PC-3 (cell line): Measurements from ENCODE around the gene PTDSS2. TPM values are rescaled to one million over a fixed set of nuclear protein-coding genes. Genes with fewer than 3 reads are reported as not detected.

Source experiments
- ATAC-seq: fragments of 200-7000 bp; cut with Tn5 transposase; 2 replicates; pipeline ENCODE4 v1.9.1; 2020; ENCODE audit warnings: mild to moderate bottlenecking, moderate library complexity
- BruUV-seq: library from RNA; stranded (reverse); fragments of 400-500 nt; replicated peaks from 2 replicates; lab custom pipeline; 2021; lab: Mats Ljungman, UMichigan
- CTCF ChIA-PET: fragments of 300-600 bp; sonication (Branson Sonifier 250); formaldehyde crosslinking; loops from one replicate; lab custom pipeline; 2022; ENCODE audit warnings: antibody characterized with exemption; lab: Charles Lee
- POLR2A ChIA-PET: fragments of 300-600 bp; sonication (Branson Sonifier 250); formaldehyde crosslinking; loops from one replicate; lab custom pipeline; 2022; ENCODE audit warnings: antibody characterized with exemption; ENCODE audit not compliant: unreplicated experiment; lab: Charles Lee
- DNase-seq: peaks from one replicate; pipeline ENCODE4 v3.0.0-alpha.2; 2015
- H2AFZ ChIP-seq: fragments of 300-600 bp; sonication (generic); 2 replicates; pipeline ENCODE4 v1.6.0; 2016; ENCODE audit warnings: antibody characterized with exemption, low read length
- H3F3A ChIP-seq: fragments of 300-600 bp; sonication (generic); one replicate; pipeline ENCODE4 v1.6.0; 2017; ENCODE audit warnings: antibody characterized with exemption, low read length, control low read depth, mild to moderate bottlenecking; ENCODE audit not compliant: unreplicated experiment
- H3K27ac ChIP-seq: fragments of 300-600 bp; sonication (generic); 2 replicates; pipeline ENCODE4 v1.5.1; 2016; ENCODE audit warnings: mild to moderate bottlenecking, low read length
- H3K27me3 ChIP-seq: fragments of 300-600 bp; sonication (generic); 2 replicates; pipeline ENCODE4 v1.6.1; 2016; ENCODE audit warnings: low read length, mixed read lengths
- H3K36me3 ChIP-seq: fragments of 300-600 bp; sonication (generic); 2 replicates; pipeline ENCODE4 v1.6.1; 2016; ENCODE audit warnings: low read depth, mixed run types, low read length, mixed read lengths
- H3K4me1 ChIP-seq: fragments of 300-600 bp; sonication (generic); 2 replicates; pipeline ENCODE4 v1.5.1; 2016; ENCODE audit warnings: low read length; ENCODE audit not compliant: insufficient read depth
- H3K4me2 ChIP-seq: fragments of 300-600 bp; sonication (generic); 2 replicates; pipeline ENCODE4 v1.6.0; 2016; ENCODE audit warnings: low read length
- H3K4me3 ChIP-seq: fragments of 300-600 bp; sonication (generic); 2 replicates; pipeline ENCODE4 v1.5.1; 2016; ENCODE audit warnings: mild to moderate bottlenecking, low read length, mixed read lengths
- H3K79me2 ChIP-seq: fragments of 300-600 bp; sonication (generic); 2 replicates; pipeline ENCODE4 v1.6.1; 2017; ENCODE audit warnings: low read length, mixed read lengths
- H3K9ac ChIP-seq: fragments of 300-600 bp; sonication (generic); 2 replicates; pipeline ENCODE4 v1.6.0; 2016; ENCODE audit warnings: mild to moderate bottlenecking, low read length
- H3K9me2 ChIP-seq: fragments of 300-600 bp; sonication (generic); replicated peaks from 2 replicates; pipeline ENCODE4 v1.6.1; 2016; ENCODE audit warnings: mixed run types, low read length, mixed read lengths
- H3K9me3 ChIP-seq: fragments of 300-600 bp; sonication (generic); 2 replicates; pipeline ENCODE4 v1.6.1; 2016; ENCODE audit warnings: low read length, mixed read lengths
- H4K20me1 ChIP-seq: fragments of 300-600 bp; sonication (generic); 2 replicates; pipeline ENCODE4 v1.6.1; 2016; ENCODE audit warnings: low read length, mixed read lengths
- EZH2 ChIP-seq: fragments of 300-600 bp; sonication (generic); IDR thresholded peaks from one replicate; pipeline ENCODE4 v1.6.1; 2017; ENCODE audit warnings: antibody characterized with exemption, mild to moderate bottlenecking, low read length; ENCODE audit not compliant: unreplicated experiment
- EZH2phosphoT487 ChIP-seq: fragments of 300-600 bp; sonication (generic); IDR thresholded peaks from 2 replicates; pipeline ENCODE4 v1.6.1; 2018; ENCODE audit warnings: mild to moderate bottlenecking, antibody characterized with exemption, low read length, borderline replicate concordance
- intact Hi-C: fragments of 100-400 bp; cut with micrococcal nuclease; formaldehyde crosslinking; loops from 2 replicates; pipeline ENCODE4 v1.9.0; 2023
- total RNA-seq: library from RNA; depleted of rRNA; stranded (reverse); fragments of >200 nt; gene quantifications from 2 replicates; pipeline ENCODE4 v1.2.3, GENCODE V29; 2014
- TF ChIP-seq, protein P1 (sequence below): fragments of 300-600 bp; sonication (generic); conservative IDR thresholded peaks from 2 replicates; pipeline ENCODE4 v1.5.1; 2017; ENCODE audit warnings: antibody characterized with exemption, low read depth, mild to moderate bottlenecking, low read length

Gene PTDSS2
- total RNA-seq, 1 experiment from 2014 or later: 53.0 TPM

- Histone ChIP-seq H3K27ac (no peak overlapping the region), H4K20me1 (no peaks in the 10 kb centered on the region), H3K9me3 (no peaks in the 10 kb centered on the region), H3K9ac (no peak overlapping the region), H3F3A (no peaks in the 10 kb centered on the region), H3K4me3 (no peak overlapping the region), H3K4me1 (no peaks in the 10 kb centered on the region), H3K4me2 (no peak overlapping the region), H3K27me3 (no peaks in the 10 kb centered on the region), H3K79me2 (no peaks in the 10 kb centered on the region), H3K9me2 (no peaks in the 10 kb centered on the region), H2AFZ (no peak overlapping the region), H3K36me3 (no peaks in the 10 kb centered on the region)
- ChIA-PET POLR2A (no interaction called here), CTCF (no interaction called here)
- TF ChIP-seq, protein P1, sequence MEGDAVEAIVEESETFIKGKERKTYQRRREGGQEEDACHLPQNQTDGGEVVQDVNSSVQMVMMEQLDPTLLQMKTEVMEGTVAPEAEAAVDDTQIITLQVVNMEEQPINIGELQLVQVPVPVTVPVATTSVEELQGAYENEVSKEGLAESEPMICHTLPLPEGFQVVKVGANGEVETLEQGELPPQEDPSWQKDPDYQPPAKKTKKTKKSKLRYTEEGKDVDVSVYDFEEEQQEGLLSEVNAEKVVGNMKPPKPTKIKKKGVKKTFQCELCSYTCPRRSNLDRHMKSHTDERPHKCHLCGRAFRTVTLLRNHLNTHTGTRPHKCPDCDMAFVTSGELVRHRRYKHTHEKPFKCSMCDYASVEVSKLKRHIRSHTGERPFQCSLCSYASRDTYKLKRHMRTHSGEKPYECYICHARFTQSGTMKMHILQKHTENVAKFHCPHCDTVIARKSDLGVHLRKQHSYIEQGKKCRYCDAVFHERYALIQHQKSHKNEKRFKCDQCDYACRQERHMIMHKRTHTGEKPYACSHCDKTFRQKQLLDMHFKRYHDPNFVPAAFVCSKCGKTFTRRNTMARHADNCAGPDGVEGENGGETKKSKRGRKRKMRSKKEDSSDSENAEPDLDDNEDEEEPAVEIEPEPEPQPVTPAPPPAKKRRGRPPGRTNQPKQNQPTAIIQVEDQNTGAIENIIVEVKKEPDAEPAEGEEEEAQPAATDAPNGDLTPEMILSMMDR: no peak
- TF ChIP-seq EZH2 (no peak), EZH2phosphoT487 (no peak)
- intact Hi-C loops: no loop called here
- BruUV-seq: no TSS peak
- ATAC-seq: no peak
- no peak for DNase-seq
These were observed 17.5 kb upstream of the PTDSS2 start for GRCh38 chr11:432501-433100.

GRCh38 chr11:433111-433510, 17.0 kb upstream of the PTDSS2 start:
- no peak overlapping the region for H3K4me3 ChIP-seq
- POLR2A ChIA-PET: no interaction called here
- BruUV-seq: no TSS peak

GRCh38 chr11:433641-434040, 16.4 kb upstream of the PTDSS2 start:
- Histone ChIP-seq H3K9me3 (no peaks in the 10 kb centered on the region), H3K36me3 (no peaks in the 10 kb centered on the region), H3K4me1 (no peaks in the 10 kb centered on the region), H2AFZ (no peak overlapping the region), H3K27me3 (no peaks in the 10 kb centered on the region), H3K9me2 (no peaks in the 10 kb centered on the region), H3K27ac (no peak overlapping the region), H3K79me2 (no peaks in the 10 kb centered on the region), H3F3A (no peaks in the 10 kb centered on the region), H3K4me3 (no peak overlapping the region), H3K9ac (no peak overlapping the region), H3K4me2 (no peak overlapping the region), H4K20me1 (no peaks in the 10 kb centered on the region)
- ChIA-PET POLR2A (no interaction called here), CTCF (no interaction called here)
- intact Hi-C loops: no loop called here
- DNase-seq: no peak
- BruUV-seq: no TSS peak
- no peak for ATAC-seq
- TF ChIP-seq, protein P1: no peak

More at GRCh38 chr11:433111-433510, 17.0 kb upstream of the PTDSS2 start:
- no peaks in the 10 kb centered on the region for H3K4me1 ChIP-seq
- no peaks in the 10 kb centered on the region for H3K9me2 ChIP-seq
- no peak overlapping the region for H2AFZ ChIP-seq
- H3K9me3 ChIP-seq: no peaks in the 10 kb centered on the region
- no peak overlapping the region for H3K27ac ChIP-seq
- H3K4me2 ChIP-seq: no peak overlapping the region
- CTCF ChIA-PET: no interaction called here
- H3K79me2 ChIP-seq: no peaks in the 10 kb centered on the region
- ATAC-seq (no peak), DNase-seq (no peak)
- no peak overlapping the region for H3K9ac ChIP-seq
- H3K27me3 ChIP-seq: no peaks in the 10 kb centered on the region
- no peaks in the 10 kb centered on the region for H4K20me1 ChIP-seq
- TF ChIP-seq, protein P1: no peak
- TF ChIP-seq EZH2 (no peak), EZH2phosphoT487 (no peak)
- no peaks in the 10 kb centered on the region for H3F3A ChIP-seq
- intact Hi-C loops: no loop called here
- H3K36me3 ChIP-seq: no peaks in the 10 kb centered on the region
